Head of caudate nucleus (tissue), 42 donors: ENCODE measurements around the gene GPR37.
A peak's percentile ranks its signal among the peaks of the same experiment; 100 is the strongest.

Experiments used
- DNase-seq, 42 donors: peaks; one replicate each; pipeline versions ENCODE4 v3.0.0 to v3.0.0-alpha.2; 2020 to 2021; ENCODE audit warnings: mixed read lengths in 7 of 42
- intact Hi-C: fragments of 100-400 bp; cut with DNase I; formaldehyde crosslinking; loops from one replicate; pipeline ENCODE4 v1.15.0; 2022

The GPR37 gene

GRCh38 chr7:124754576-124755268, 10.9 kb downstream of the GPR37 start:
- DNase-seq = peak in 1 of 42 donors; percentile 61
- intact Hi-C loops = no loop called here

GRCh38 chr7:124752310-124752709, 13.3 kb downstream of the GPR37 start:
- intact Hi-C loops = no loop called here
- DNase-seq = peak in 1 of 42 donors; percentile 19

DNA sequence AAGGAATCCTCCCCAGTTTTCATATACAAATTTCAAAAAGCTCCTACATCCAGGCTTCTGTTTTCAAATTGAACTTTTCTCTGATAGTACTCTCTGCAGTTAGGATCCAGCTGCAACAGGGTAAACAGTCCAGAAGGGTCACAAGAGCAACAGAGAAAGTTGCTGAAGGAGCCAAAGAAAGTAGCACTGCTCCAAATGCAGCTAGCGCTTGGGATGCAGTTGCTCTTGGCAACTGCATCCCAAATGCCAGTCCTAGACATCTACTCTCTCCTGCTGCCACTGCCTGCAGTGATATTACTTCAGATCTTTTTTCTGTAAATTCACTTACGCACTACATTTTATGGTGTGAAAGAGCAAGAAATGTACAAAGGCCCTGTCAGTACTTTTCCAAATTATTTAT, 14.6 kb downstream of the GPR37 start:
- DNase-seq = peak in 18 of 42 donors; percentile 14 to 68 (median 43)
- intact Hi-C loops = no loop called here

DNA sequence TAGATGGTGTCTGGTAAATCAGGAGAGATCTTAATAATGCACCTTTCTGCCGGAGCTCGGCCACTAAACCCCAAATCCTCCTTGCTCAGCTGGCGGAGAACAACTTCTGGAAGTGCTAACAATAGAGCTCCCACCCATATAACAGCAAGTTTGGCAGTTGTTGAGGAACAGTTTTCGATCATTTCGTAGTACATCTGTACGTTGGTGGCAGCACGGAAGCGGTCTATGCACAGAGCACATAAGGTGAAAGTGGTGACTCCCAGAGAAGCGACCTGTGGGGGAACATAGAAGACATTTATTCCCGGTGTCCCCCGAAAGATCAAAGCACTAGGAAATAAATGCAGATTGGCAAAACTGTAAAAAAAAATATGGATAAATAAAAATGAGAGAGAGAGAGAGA, 18.5 kb downstream of the GPR37 start:
- intact Hi-C loops = no loop called here
- DNase-seq = no peak

GRCh38 chr7:124738639-124739038, 27.0 kb downstream of the GPR37 start:
- DNase-seq = no peak
- intact Hi-C loops = no loop called here

- no peak for DNase-seq
- intact Hi-C loops = no loop called here
Observed at GRCh38 chr7:124737760-124738300, 27.8 kb downstream of the GPR37 start.

DNA sequence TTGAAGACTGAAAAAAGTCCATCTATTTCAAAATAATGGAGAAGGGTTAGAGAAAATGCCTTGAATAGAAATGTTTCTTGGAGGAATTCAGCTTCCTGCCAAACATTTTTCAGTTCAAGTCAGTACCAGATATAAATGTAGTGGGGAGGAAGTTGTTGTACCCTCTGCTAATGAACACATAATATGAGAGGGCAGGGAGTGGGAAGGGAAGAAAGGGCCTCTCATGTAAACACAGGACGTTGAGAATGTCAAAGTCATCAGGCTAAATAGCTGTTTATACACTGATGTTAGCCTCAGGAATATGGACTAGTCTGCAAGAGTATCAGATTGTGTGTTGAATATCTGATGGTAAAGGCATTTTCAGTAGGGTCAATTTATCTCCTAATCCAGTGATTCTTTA, 37.0 kb downstream of the GPR37 start:
- intact Hi-C loops = no loop called here

GRCh38 chr7:124724507-124725192, 40.9 kb downstream of the GPR37 start:
- peak in 37 of 42 donors; percentile 17 to 83 (median 59) for DNase-seq
- intact Hi-C loops = no loop called here

More for the DNA sequence above, 37.0 kb downstream of the GPR37 start:
- no peak for DNase-seq

- intact Hi-C loops = no loop called here
- no peak for DNase-seq
Observed at GRCh38 chr7:124724079-124724478, 41.5 kb downstream of the GPR37 start.

DNA sequence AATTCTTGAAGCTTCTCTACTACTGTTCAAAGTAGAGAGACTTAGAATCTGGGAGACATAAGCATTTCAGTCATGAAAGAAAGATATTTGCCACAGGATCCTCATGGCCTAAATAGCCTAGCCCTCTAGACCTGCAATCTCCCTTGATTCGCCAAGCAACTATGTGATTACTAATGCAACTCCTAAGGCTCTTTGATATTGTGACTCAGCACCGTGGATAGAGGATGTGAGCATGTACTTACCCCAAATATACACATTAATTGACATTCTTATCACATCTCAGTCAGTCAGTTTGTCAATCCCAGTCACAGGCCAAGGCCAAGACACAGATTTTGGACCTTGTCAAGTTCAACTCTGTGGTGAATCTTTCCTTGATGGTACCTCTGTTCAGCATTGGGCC, 42.6 kb downstream of the GPR37 start:
- intact Hi-C loops = no loop called here
- DNase-seq = no peak

- no peak for DNase-seq
- intact Hi-C loops = no loop called here
Observed at GRCh38 chr7:124722292-124722691, 43.3 kb downstream of the GPR37 start.

- no peak for DNase-seq
- intact Hi-C loops = no loop called here
Observed at GRCh38 chr7:124720195-124720594, 45.4 kb downstream of the GPR37 start.

DNA sequence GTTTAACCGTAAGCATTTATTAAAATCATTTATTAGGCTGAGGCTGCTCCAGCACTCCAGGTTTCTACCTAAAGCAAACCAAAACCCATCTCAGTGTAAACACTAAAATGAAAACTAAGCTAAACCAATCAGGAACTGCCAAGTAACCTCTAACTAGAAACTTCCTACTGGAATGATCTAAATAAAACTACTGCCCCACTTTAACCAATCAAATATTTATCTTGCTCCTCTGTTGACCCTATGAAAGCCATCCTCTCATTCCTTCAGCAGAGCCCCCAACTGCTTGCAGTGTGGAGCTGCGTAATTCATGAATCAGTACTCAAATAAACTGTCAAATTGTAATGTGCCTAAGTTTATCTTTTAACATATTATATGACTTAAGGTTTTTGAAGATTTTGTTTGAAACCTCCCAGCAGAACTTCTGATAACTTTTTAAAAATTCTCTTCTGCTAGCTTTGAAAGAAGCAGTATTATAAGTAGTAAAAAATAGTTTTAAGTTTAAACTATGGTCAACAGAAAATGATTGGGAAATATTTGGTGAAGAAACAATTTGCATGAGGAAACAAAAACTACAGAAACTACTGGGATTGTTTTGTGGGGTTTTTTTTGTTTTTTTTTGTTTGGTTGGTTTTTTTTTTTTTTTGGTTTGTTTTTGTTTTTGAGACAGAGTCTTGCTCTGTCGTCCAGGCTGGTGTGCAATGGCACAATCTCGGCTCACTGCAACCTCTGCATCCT, 47.4 kb downstream of the GPR37 start:
- intact Hi-C loops = no loop called here
- DNase-seq = no peak

DNA sequence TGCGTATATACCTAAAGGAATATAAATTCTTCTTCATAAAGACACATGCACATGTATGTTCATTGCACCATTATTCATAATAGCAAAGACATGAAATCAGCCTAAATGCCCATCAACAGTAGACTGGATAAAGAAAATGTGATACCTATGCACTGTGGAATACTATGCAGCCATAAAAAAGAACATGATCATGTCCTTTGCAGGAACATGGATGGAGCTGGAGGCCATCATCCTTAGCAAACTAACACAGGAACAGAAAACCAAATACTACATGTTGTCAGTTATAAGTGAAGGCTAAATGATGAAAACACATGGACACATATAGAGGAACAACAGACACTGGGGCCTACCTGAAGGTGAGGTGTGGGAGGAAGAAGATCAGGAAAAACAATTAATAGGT, 48.7 kb downstream of the GPR37 start:
- no peak for DNase-seq
- intact Hi-C loops = no loop called here

DNA sequence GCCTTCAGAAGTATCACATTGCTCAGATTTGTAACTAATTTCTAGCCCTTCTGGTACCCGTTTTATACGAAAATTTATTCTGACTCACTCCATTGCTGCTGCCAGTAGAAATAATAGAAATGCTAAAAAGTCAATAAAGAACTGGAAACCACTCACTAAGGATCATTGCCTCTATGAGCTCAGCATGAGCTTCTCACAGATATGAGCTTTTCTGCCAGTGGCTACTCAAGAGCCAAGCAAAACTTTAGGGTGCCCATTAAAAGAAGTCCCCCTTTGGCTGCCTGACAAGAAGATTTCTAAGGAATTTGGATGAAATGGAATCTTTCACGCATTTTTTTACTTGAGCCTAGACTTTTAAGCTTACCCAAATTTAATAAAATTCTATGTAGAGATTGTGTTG, 52.5 kb downstream of the GPR37 start:
- DNase-seq = no peak
- intact Hi-C loops = no loop called here

DNA sequence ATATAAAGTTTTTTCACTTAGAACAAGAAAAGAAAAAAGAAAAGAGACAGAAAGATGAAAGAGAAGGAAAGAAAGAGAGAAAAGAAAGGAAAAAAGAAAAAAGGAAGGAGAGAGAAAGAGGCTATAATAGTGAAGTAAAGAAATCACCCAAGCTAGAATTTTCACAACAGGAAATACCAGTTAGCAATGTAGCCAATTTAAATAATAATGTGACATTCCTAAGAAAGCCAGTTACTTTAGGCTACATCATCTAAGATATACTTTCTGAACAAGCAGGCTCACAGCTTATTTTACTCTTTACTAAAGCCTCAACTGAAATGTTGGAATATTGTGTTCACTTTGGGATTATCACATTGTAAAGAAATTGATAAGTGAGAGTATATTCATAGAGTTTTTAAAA, 53.6 kb downstream of the GPR37 start:
- intact Hi-C loops = no loop called here
- no peak for DNase-seq

- intact Hi-C loops = no loop called here
- DNase-seq = peak in 5 of 42 donors; percentile 14 to 38 (median 27)
Observed at GRCh38 chr7:124702385-124702784, 63.2 kb downstream of the GPR37 start.

GRCh38 chr7:124701955-124702354, 63.6 kb downstream of the GPR37 start:
- DNase-seq = peak in 24 of 42 donors; percentile 22 to 80 (median 48)
- intact Hi-C loops = no loop called here

GRCh38 chr7:124700655-124701054, 64.9 kb downstream of the GPR37 start:
- intact Hi-C loops = no loop called here
- no peak for DNase-seq

GRCh38 chr7:124698964-124699363, 66.6 kb downstream of the GPR37 start:
- DNase-seq = no peak
- intact Hi-C loops = no loop called here
